ENCODE results near the gene USP12.

DNA sequence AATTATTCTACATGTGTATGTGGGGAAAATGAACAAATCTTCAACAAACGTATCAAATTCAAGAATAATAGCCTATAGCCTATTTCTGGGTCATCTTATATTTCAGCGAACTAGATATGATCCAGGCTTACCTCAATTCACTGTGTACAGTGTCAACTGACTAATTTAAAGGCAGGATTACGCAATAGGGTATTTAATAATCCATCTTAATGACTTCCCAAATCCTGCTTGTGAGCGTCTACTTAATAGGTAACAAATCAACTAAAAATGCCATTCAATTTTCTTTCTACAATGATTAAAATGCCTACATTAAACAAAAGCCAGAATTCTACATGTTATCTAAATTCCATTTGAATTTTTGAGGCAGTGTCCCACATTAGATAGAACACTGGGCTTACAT lies 67.0 kb downstream of the USP12 start:
- TF ChIP-seq CTCF (IDR thresholded peaks at IDR 0.05) (no peak), POLR2A (IDR thresholded peaks at IDR 0.05) (no peak)

Data from thyroid gland (tissue), 4 donors.